Measurements from ENCODE around the gene DRAXIN.

The DRAXIN gene

DNA sequence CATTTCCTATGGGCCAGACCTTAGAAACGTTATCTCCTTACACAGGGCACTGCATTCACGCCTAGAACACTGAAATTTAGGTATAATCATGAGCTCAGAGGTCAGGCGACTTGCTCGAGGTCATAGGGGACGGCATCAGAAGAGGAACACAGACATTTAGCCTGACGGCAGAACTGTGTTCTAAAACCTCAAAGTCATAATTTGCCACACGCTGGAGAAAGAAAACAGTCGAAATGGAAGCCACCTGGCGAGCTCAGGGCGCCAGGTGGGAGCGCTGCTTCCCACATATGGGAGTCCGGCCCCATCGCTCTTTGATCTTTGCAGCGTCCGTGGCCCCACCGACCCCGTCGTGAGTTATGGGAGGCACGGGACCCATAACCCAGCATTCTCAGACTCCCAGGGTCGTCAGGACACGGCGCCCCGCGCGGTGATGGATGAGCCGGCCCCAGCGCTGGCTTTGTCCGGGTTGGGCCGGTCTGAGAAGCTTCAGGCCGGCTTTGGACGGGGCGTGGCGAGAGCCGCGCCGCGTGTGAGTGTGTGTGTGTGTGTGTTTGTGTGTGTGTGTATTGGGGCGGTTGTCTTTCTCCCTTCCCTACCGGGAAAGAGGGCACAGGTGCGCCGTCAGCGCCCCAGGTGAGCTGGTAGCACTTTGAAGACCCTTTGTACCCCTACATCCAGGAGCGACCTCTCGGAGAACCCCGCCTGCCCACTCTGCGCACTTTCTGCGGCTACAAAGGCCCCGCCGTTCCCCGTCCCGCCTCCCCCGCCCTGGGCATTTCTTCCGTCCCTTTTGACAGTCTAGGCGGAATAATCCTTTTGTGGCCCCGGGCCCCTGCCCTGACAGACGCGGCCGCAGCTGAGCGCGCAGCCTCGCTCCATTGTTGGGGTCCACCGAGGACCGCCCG, 861 bp upstream of the DRAXIN start:
- no peak for DNase-seq

DNA sequence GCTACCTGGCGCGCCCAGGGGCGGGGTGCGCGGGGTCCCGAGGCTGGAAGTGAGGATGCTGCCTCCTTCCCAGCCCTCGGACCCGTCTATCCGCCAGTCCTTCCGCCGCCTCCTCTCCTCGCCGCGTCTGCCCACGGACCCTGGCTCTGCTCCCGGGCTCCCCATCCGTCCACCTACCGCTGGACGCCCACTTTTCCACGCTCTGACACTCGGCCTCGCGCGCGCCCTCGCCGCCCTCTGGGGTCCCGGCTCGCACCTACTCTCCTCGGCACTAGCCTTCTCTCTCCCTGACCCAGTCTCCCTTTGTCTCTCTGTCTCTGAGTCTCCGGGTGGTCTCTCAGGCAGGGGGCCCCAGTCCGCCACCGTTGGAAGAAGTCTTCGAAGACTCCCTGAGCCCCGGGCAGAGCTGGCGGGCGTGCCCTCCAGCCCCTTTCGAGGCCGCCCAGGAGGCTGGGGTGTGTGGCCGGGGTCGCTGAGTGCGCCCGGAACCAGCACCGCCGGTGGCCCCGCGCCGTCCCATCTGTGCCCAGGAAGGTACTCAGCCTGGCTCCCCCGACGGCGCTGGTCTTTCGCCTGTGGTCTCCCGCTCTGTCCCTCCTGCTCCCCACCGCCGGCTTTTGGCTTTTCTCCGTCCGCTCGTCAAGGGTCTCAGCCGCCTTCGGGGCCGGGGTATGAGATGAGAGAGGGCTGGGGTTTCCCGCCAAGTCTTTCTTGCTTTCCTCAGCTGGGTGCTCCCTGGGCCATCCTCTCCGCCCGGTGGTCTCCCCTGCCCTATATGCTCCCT, 610 bp downstream of the DRAXIN start:
- no peak for DNase-seq

DNA sequence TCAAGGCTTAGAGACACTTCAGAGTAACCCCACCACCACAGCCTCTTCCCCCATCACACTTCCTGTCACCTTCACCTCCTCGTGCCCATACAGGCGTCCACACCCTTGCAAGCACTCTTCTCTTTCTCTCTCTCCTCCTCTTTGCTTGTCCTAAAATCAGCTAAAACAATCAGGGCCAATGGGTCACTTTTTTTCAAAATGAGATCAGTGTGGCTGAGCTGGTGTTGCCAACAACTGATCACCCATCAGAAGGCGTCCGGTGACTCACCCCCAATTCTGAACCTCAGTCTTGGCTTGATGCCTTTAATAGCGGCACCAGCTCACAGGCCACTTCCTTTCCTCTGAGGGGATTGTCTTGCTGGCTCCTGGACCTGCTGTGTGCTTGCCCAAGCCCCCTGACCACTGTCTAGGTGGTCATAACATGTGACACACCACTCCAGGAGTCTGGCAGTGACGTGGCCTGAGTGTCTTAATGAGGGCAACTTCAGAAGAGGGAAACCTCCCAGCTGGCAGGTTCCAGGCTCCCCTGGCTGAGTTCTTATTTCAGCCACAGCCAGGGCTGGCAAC, 1.6 kb downstream of the DRAXIN start:
- DNase-seq: peak; percentile 39

DNA sequence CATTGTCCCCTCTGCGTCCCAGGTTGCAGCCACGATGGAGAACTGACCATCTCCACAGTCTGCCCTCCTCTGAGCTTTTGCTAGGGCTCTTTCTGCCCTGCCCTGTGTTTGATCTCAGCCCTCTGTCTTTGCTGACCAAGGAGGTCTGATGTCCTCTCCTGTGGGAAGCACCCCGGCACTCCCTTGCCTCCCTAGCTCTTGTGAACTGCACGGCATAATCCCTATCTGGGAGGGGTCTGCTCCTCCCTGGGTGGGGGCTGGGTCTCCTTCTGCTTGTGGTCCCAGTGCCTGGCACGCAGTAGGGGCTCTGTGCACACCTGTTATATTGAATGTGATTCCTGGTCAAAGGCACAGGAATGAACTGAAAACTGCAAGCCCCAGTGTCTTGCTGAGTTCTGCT, 2.4 kb downstream of the DRAXIN start:
- DNase-seq: no peak

DNA sequence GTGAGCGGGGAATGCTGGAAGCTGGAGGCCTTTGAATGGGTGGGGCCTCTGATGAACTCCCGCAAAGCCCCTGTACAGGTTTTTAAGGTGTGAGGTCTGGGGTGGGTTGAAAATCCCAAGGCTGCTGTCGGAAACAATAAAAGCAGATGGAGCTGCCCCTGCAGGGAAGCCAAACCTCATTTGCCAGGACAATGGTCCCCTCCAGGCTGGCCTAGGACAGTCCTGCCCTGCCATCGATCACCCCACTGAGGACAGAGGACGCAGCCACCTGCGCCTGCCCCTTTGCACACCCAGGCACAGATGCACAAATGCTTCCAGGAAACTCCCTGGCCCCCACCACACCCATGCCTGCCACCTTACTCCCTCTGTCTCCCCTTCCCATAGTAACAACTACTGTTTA, 4.4 kb downstream of the DRAXIN start:
- DNase-seq: no peak

DNA sequence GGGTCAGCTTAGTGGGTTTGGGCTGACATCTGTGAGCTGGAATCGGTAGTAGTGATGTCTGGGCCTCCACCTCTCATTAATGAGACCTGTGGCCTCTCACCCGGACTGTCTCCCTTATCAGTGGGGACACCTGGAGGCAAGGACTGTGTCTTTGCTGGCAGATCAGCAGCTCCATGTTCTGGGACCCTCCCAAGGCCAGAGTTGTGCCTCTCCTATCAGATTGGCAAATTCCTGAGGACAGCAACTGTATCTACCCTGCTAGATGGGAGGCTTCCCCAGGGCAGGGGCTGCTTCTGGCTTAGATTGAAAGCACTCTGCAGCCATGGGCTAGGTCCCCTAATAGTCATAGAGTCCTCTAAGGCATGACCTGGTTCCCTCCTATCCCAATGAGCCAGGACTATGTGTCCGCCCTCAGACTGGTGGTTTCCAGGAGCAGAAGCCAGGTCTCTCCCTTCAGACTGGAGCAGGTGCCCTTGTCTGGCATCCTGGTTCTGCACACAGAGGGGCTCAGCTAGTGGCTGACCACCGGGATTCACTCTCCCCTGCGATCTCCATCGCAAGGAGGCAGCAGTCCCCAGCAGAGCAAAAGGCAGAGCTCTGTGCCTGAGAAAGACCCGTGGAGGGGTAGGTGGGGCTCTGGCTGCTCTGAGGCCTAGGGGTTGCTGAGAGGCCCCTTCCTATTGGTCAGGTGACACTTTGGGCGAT, 5.8 kb downstream of the DRAXIN start:
- DNase-seq: no peak

DNA sequence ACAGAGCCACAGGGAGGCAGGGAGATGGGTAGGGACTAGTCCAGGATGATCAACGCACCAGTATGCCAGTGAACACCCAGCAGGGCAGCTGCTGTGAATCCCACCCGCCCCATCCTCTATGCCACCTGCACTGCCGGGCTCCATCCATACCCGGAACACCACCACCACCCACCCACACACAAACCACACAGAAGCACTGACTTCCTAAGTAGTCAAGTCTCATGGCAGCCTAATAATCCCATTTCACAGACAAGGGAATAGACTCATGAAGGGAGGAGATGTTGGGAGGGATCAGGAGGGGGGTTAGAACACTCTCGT, 6.3 kb downstream of the DRAXIN start:
- DNase-seq: no peak

DNA sequence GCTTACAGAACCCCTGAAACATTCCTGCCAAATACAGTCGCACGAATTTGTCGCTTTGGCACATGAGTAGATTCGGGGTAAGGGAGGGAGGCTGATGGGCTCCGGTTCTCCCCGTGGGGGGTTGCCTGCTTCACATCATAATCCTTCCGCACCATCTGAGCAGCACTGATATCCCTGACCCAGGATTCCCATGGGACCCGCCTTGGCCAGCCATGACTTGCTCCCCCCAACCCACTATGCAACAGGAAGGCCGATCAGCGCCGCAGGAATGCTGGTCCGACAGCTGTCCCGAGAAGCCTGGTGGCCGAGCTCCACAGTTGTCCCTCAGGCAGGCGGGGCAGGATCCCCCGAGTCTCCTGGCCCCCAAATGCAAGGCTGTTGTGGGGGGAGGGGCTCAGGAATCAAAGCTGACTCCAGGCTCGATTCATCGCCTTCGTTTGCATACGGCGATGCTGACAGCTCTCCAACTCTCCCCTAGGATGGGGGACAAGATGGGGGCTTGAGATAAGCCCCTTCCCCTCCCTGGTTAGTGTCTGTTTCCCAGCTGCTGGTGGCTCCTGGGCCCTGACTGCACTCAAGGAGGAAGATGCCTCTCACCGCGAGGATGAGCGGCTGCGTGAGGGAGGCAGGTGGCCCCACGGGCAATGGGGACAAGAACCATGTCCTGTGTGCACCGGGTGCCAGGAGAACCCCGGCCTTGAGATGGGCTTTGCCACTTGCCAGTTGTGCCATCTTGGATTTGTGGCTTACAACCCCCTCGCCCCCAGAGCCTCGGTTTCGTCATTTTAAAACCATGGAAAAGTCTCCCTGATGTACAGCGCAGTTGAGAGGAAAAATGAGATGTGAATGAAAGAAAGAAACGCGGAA, 9.3 kb downstream of the DRAXIN start:
- no peak for DNase-seq

DNA sequence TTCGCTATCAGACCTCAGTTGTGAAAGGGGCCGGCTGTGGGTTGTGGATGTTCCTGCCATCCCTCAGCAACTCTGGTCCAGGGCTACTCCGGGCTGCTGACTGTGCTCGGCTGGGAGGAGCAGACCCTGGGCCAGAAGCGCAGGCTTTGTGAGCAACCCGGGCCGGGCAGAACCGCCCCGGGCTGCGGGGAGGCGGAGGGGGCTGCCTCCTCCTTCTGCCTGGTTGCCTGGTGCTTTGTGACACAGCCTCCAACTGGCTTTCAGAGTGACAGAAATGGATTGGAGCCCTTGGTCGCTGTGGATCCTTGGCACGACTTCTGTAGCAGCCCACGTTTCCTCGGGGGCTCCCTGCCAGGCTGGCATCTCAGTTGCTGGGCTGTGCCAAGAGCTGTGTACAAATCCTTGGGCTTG, 10.0 kb downstream of the DRAXIN start:
- DNase-seq: no peak

DNA sequence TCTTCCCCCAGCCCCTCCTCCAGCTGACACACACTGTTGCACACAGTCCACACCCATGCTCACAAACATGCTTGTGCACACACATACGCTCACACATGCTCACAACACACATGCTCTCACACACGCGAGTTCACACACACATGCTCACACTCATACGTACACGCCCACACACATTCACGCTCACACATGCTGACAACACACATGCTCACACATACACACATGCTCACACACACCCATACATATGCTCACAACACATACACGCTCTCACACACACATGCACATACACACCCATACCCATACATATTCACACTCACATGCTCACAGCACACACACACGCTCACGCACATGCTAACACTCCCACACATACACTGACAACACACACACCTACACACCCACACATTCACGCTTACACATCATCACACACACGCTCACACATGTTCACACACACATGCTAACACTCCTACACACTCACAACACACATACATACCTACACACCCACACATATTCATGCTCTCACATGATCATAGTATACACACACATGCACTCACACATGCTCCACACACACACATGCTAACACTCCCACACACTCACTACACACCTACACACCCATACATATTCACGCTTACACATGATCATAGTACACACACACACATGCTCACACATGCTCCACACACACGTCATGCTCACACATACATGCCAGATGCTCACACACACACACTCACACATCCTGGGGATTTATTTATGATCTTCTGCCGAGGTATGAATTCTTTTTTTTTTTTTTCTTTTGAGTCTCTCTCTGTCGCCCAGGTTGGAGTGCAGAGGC, 10.7 kb downstream of the DRAXIN start:
- DNase-seq: no peak

DNA sequence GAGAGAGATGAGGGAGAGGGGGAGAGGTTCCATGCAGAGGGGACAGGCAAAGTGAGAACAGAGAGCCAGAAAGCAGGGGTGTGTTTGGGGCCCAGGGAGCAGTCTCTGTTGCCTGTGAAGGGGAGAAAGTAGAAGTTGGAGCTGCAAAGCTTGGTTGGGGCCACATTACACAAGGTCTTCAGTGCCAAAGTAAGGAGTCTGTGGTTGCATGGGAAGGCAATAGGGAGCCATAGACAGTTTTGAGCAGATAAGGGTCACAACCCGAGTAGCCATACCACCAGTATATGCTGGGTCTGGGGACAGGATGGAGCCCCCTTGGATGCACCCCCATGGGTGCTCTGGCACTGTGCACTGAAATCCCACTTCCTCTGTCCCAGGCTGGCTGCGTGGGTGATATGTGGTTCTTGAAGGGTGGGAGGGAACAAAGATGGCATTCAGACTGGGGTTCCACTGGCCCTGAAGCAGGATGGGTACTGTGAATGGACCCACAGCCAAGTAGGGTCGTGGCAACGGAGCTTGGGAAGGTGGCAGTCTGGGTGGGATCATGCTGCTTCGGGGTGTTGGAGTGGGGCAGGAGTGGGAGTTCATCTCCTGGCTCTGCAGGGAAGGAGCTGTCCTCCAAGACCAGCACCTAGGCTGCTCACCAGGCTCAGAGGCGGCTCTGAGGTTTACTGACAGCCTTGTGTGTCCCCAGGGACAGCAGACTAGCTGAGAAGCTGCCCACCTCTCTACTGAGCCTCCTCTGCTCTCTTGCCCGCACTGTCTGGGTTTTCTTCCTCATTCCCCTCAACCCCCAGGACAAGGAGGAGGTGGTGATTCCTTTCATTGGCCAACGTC, 12.1 kb downstream of the DRAXIN start:
- DNase-seq: no peak

DNA sequence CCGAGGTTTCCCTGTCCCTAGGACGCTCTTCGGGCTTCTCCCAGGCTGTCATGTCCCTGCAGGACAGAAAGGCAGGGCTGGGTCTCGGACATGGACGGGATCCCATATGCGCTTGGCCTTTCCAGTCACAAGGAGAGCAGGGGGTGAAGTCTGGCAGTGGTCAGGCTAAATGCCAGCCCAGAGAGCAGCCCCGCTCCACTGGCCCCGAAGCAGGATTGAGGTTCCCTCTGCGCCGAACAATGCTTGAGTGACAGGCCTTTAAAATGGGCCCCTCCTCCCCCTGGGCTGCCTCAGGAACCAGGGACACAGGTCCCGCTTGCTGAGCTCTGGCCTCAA, 12.7 kb downstream of the DRAXIN start:
- DNase-seq: no peak

DNA sequence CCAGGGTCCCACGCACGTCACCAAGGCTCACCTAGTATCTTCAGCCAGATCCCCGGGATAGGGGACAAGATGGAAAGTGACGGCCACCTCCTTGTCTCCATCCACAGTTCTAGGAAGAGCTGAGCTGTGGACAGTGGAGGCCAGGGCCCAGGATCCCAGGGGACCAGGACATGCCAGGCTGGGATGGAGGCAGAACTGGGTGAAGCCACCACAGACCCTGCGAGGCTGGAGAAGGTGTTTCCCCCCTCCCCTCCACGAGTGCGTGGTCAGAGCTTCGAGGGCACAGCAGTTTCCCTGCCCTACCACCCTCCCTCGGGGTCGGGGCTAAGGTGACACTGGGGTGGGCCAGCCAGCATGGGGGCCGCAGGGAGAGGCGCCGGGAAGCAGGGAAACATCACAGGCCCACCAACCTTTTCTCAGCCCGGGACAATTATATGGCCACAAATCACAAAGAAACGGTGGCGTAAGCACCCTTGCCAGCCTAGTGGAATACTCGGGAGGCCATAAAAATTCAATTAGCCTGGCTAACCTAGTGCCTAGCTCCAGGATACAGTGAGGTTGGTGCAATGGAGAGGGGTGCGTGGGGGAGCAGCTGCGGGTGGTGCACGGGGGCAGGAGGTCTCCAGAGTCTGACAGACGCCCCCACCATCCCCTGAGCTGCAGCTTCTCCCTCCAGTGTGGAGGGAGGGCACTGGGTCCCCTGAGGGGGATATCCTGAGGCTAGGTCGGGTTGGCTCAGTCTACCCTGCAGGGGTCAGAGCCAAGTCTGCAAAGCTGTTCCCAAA, 13.4 kb downstream of the DRAXIN start:
- no peak for DNase-seq

DNA sequence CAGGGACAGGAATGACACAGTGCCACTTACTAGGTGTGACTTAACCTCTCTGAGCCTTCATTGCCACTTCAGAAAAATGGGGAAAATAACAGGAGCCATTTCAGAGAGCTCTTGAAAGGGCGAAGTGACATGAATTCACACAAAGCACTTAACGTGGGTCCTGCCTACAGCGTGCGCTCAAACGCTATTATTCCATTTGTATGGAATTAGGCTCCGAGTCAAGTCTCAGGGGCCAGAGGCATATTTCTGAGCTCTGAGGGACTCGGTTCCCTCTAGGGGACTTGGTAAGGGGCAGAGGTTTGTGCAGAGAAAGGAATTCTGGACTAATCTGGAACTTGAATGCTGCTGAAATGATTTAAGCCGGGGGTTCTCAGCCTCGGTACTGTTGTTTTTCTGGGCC, 14.1 kb downstream of the DRAXIN start:
- DNase-seq: no peak

DNA sequence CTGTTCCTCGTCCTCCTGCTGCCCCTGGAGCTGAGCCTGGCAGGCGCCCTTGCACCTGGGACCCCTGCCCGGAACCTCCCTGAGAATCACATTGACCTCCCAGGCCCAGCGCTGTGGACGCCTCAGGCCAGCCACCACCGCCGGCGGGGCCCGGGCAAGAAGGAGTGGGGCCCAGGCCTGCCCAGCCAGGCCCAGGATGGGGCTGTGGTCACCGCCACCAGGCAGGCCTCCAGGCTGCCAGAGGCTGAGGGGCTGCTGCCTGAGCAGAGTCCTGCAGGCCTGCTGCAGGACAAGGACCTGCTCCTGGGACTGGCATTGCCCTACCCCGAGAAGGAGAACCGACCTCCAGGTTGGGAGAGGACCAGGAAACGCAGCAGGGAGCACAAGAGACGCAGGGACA, 14.8 kb downstream of the DRAXIN start:
- no peak for DNase-seq

DNA sequence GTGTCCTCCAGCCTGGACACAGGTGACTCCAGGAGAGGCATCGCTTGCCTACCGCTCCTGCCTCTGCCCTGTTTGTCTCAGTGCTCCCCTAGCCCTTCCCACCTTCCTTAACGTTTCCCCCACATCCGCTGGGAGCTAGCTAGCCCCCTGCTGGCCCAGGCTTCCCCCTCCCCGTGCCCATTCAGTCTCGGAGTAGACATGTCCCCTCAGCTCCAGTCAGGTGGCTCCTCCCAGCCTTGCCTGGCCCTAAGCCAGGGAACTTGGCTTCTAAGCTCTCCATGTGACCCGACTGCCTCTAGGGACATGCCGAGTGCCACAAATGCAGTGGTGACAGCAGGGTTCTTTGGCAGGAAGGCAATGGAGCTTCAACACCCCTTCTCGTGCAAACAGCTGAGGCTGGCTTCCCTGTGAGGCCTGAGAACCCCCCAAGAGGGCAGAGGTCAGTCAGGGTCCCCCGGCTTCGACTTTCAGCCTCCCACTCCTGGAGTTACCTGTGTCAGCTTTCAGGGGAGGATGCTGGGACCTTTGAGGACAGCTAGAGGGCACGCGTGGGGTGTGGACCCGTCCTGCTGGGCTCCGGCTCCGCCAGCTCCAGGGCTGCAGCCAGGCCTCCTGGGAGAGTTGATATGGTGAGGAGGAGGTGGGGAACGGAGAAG, 16.2 kb downstream of the DRAXIN start:
- no peak for DNase-seq

DNA sequence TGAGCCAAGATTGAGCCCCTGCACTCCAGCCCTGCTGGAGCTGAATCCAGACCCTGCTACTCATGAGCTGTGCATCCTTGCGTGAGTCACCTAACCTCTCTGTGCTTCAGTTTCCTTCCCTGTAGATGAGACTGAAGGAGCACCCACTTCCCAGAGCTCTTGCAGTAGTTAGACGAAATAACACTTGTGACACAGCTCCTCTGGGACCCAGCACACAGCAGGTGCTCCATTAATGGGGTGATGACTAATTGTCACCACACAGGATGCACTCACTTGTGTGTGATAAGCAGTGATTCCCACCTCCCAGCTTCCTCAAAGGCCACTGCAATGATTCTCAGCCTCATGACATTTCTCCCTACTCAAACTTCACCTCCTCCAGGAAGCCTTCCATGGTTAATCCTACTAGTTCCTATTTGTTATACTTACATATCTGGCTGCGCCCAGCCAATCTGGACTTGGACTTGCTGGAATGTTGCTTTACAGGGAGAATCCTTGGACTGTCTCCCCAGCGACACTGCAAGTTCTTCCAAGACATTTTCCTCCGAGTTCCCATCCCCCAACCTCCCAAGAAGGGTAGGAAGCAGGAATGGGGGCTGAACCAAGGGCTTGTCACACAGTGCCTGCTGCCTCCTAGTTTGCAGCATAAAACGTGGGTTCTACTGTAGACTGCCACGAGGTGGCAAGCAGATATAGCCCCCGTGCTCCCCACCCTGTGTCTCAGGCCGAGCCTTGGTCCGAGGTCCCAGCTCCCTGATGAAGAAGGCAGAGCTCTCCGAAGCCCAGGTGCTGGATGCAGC, 17.2 kb downstream of the DRAXIN start:
- no peak for DNase-seq

DNA sequence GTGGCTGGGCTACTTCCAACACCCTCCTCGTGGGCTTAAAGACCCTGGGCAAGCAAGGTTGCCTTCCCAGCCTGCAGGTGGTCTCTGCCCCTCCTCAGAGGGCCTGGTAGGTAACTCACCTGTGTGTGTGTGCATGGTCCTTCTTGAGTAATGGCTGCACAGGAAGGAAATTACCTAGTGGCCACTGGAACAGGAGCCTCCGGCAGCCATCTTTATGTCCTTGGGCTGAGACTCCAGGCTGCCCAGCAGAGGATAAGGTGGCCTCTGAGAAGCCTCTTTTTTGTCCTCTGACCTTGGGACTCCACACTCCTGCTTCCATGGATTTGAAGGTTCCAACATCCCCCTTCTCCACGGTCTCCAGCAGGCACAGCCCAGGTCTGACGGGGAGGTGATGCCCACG, 20.0 kb downstream of the DRAXIN start:
- DNase-seq: no peak

All from kidney glomerular epithelial cell (primary cell).